PC-3 (cell line): ENCODE measurements around the gene DNER. TPM values are rescaled to one million over a fixed set of nuclear protein-coding genes. Genes with fewer than 3 reads are reported as not detected.

ENCODE experiments used
- ATAC-seq: fragments of 200-7000 bp; cut with Tn5 transposase; 2 replicates; pipeline ENCODE4 v1.9.1; 2020; ENCODE audit warnings: mild to moderate bottlenecking, moderate library complexity
- BruUV-seq: library from RNA; stranded (reverse); fragments of 400-500 nt; replicated peaks from 2 replicates; lab custom pipeline; 2021; lab: Mats Ljungman, UMichigan
- CTCF ChIA-PET: fragments of 300-600 bp; sonication (Branson Sonifier 250); formaldehyde crosslinking; loops from one replicate; lab custom pipeline; 2022; ENCODE audit warnings: antibody characterized with exemption; lab: Charles Lee
- POLR2A ChIA-PET: fragments of 300-600 bp; sonication (Branson Sonifier 250); formaldehyde crosslinking; loops from one replicate; lab custom pipeline; 2022; ENCODE audit warnings: antibody characterized with exemption; ENCODE audit not compliant: unreplicated experiment; lab: Charles Lee
- DNase-seq: peaks from one replicate; pipeline ENCODE4 v3.0.0-alpha.2; 2015
- H2AFZ ChIP-seq: fragments of 300-600 bp; sonication (generic); 2 replicates; pipeline ENCODE4 v1.6.0; 2016; ENCODE audit warnings: antibody characterized with exemption, low read length
- H3F3A ChIP-seq: fragments of 300-600 bp; sonication (generic); one replicate; pipeline ENCODE4 v1.6.0; 2017; ENCODE audit warnings: antibody characterized with exemption, low read length, control low read depth, mild to moderate bottlenecking; ENCODE audit not compliant: unreplicated experiment
- H3K27ac ChIP-seq: fragments of 300-600 bp; sonication (generic); 2 replicates; pipeline ENCODE4 v1.5.1; 2016; ENCODE audit warnings: mild to moderate bottlenecking, low read length
- H3K27me3 ChIP-seq: fragments of 300-600 bp; sonication (generic); 2 replicates; pipeline ENCODE4 v1.6.1; 2016; ENCODE audit warnings: low read length, mixed read lengths
- H3K36me3 ChIP-seq: fragments of 300-600 bp; sonication (generic); 2 replicates; pipeline ENCODE4 v1.6.1; 2016; ENCODE audit warnings: low read depth, mixed run types, low read length, mixed read lengths
- H3K4me1 ChIP-seq: fragments of 300-600 bp; sonication (generic); 2 replicates; pipeline ENCODE4 v1.5.1; 2016; ENCODE audit warnings: low read length; ENCODE audit not compliant: insufficient read depth
- H3K4me2 ChIP-seq: fragments of 300-600 bp; sonication (generic); 2 replicates; pipeline ENCODE4 v1.6.0; 2016; ENCODE audit warnings: low read length
- H3K4me3 ChIP-seq: fragments of 300-600 bp; sonication (generic); 2 replicates; pipeline ENCODE4 v1.5.1; 2016; ENCODE audit warnings: mild to moderate bottlenecking, low read length, mixed read lengths
- H3K79me2 ChIP-seq: fragments of 300-600 bp; sonication (generic); 2 replicates; pipeline ENCODE4 v1.6.1; 2017; ENCODE audit warnings: low read length, mixed read lengths
- H3K9ac ChIP-seq: fragments of 300-600 bp; sonication (generic); 2 replicates; pipeline ENCODE4 v1.6.0; 2016; ENCODE audit warnings: mild to moderate bottlenecking, low read length
- H3K9me2 ChIP-seq: fragments of 300-600 bp; sonication (generic); replicated peaks from 2 replicates; pipeline ENCODE4 v1.6.1; 2016; ENCODE audit warnings: mixed run types, low read length, mixed read lengths
- H3K9me3 ChIP-seq: fragments of 300-600 bp; sonication (generic); 2 replicates; pipeline ENCODE4 v1.6.1; 2016; ENCODE audit warnings: low read length, mixed read lengths
- H4K20me1 ChIP-seq: fragments of 300-600 bp; sonication (generic); 2 replicates; pipeline ENCODE4 v1.6.1; 2016; ENCODE audit warnings: low read length, mixed read lengths
- CTCF ChIP-seq: fragments of 300-600 bp; sonication (generic); conservative IDR thresholded peaks from 2 replicates; pipeline ENCODE4 v1.5.1; 2017; ENCODE audit warnings: antibody characterized with exemption, low read depth, mild to moderate bottlenecking, low read length
- EZH2 ChIP-seq: fragments of 300-600 bp; sonication (generic); IDR thresholded peaks from one replicate; pipeline ENCODE4 v1.6.1; 2017; ENCODE audit warnings: antibody characterized with exemption, mild to moderate bottlenecking, low read length; ENCODE audit not compliant: unreplicated experiment
- EZH2phosphoT487 ChIP-seq: fragments of 300-600 bp; sonication (generic); IDR thresholded peaks from 2 replicates; pipeline ENCODE4 v1.6.1; 2018; ENCODE audit warnings: mild to moderate bottlenecking, antibody characterized with exemption, low read length, borderline replicate concordance
- intact Hi-C: fragments of 100-400 bp; cut with micrococcal nuclease; formaldehyde crosslinking; loops from 2 replicates; pipeline ENCODE4 v1.9.0; 2023
- total RNA-seq: library from RNA; depleted of rRNA; stranded (reverse); fragments of >200 nt; gene quantifications from 2 replicates; pipeline ENCODE4 v1.2.3, GENCODE V29; 2014

Gene DNER
- total RNA-seq, 1 experiment from 2014 or later = 1.1 TPM

GRCh38 chr2:229501051-229501794, 213.1 kb downstream of the DNER start:
- ChIA-PET CTCF (no interaction called here), POLR2A (no interaction called here)
- Histone ChIP-seq H3K79me2 (no peaks in the 10 kb centered on the region), H3K27ac (no peak overlapping the region), H3K27me3 (no peaks in the 10 kb centered on the region), H3K9me3 (no peaks in the 10 kb centered on the region), H3K4me3 (no peak overlapping the region), H2AFZ (no peak overlapping the region), H3K9me2 (no peaks in the 10 kb centered on the region), H3F3A (no peaks in the 10 kb centered on the region), H3K4me1 (no peaks in the 10 kb centered on the region), H3K9ac (no peak overlapping the region), H3K4me2 (no peak overlapping the region), H4K20me1 (no peaks in the 10 kb centered on the region), H3K36me3 (no peaks in the 10 kb centered on the region)
- ATAC-seq (no peak), DNase-seq (no peak)
- intact Hi-C loops = no loop called here
- no TSS peak for BruUV-seq
- no peak for TF ChIP-seq EZH2
- TF ChIP-seq EZH2phosphoT487 = no peak
- no peak for TF ChIP-seq CTCF

DNA sequence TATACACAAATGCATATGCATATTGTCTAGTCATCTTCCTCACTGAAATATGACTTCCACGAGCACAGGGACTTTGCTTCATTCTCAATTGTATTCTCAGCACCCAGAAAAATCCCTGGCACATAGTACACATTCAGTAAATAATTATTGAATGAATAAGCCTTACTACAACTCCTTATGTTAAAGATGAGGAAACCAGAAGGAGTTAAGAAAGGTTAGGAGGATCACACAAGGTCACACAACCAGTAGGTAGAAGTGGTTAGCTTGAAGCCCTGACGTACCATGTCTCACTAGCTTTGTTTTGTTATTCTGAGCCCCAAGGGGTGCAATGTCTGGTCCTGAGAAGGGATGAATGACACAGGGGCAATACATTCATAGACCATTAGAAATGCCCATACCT, 222.3 kb downstream of the DNER start:
- intact Hi-C loops = no loop called here
- H2AFZ ChIP-seq = no peak overlapping the region
- no peaks in the 10 kb centered on the region for H3K79me2 ChIP-seq
- H3K27me3 ChIP-seq = no peaks in the 10 kb centered on the region
- ChIA-PET CTCF (no interaction called here), POLR2A (no interaction called here)
- H3K27ac ChIP-seq = no peak overlapping the region
- no peaks in the 10 kb centered on the region for H3K9me3 ChIP-seq
- no peaks in the 10 kb centered on the region for H3K36me3 ChIP-seq
- no peak overlapping the region for H3K4me2 ChIP-seq
- no peak overlapping the region for H3K9ac ChIP-seq
- H3K9me2 ChIP-seq = no peaks in the 10 kb centered on the region
- BruUV-seq = no TSS peak
- peaks cover 15% of the 10 kb centered on the region for H3K4me1 ChIP-seq
- H4K20me1 ChIP-seq = no peaks in the 10 kb centered on the region
- H3F3A ChIP-seq = no peaks in the 10 kb centered on the region
- ATAC-seq (no peak), DNase-seq (no peak)
- TF ChIP-seq CTCF (no peak), EZH2phosphoT487 (no peak), EZH2 (no peak)
- H3K4me3 ChIP-seq = no peak overlapping the region

DNA sequence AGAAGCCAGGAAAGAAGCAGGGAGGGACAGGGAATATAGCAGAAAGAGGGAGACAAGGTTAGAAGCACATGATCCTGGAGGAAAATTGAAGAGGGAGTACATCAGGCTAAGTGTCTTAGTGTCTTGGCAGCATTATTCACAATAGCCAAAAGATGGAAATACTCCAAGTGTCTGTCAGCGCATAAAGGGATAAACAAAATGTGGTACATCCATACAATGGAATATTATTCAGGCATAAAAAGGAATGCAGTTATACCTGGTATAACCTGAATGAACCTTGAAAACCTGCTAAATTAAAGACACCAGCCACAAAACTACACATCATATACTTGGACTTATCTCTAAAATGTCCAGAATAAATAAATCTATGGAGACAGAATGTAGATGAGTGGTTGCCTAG, 224.2 kb downstream of the DNER start:
- POLR2A ChIA-PET = no interaction called here
- Histone ChIP-seq H2AFZ (no peak overlapping the region), H3K9ac (no peak overlapping the region), H3F3A (no peaks in the 10 kb centered on the region), H3K36me3 (no peaks in the 10 kb centered on the region), H3K9me3 (no peaks in the 10 kb centered on the region), H3K4me3 (no peak overlapping the region), H3K27me3 (no peaks in the 10 kb centered on the region), H3K9me2 (no peaks in the 10 kb centered on the region), H3K4me1 (peaks cover 15% of the 10 kb centered on the region), H3K79me2 (no peaks in the 10 kb centered on the region), H3K27ac (no peak overlapping the region), H4K20me1 (no peaks in the 10 kb centered on the region), H3K4me2 (no peak overlapping the region)
- no peak for TF ChIP-seq EZH2
- no peak for TF ChIP-seq EZH2phosphoT487
- TF ChIP-seq CTCF = no peak
- no TSS peak for BruUV-seq
- CTCF ChIA-PET = no interaction called here
- intact Hi-C loops = no loop called here
- ATAC-seq = no peak
- no peak for DNase-seq
